ENCODE data around the gene NRN1L.
"Not testable (repeated sequence)": the region's sequence is repeated elsewhere in the genome, so short reads cannot be mapped to it uniquely, and the experiment has no call there.

Gene NRN1L

DNA sequence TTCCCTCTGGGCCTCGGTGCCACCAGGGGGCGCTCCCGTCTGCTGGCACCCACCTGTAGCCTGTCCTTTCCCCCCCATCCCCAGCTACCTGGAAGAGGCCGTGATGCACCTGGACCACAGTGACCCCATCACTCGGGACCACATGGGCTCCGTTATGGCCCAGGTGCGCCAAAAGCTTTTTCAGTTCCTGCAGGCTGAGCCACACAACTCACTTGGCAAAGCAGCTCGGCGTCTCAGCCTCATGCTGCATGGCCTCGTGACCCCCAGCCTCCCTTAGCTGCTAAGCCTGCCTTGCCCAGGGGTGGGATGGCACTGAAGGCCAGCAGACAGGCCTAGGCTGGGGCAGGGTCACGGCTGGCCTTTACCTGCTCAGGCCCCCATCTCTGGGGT lies 818 bp upstream of the NRN1L start:
- peak; percentile 50 for DNase-seq

DNA sequence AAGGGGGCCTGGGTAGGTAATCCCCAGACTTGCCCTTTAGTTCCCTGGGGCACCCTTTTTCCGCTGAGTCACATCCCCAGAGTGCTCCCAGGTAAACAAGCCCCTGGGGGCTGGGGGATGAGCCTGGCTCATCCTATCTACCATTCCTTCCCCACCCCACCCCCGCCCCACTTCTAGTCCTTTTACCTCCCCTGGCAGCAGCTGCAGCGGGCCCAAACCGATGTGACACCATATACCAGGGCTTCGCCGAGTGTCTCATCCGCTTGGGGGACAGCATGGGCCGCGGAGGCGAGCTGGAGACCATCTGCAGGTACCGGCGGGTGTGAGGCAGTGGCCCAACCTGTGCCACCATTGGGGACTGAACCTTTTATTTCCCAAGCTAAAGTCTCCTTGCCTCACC lies 860 bp downstream of the NRN1L start:
- no peak for DNase-seq

DNA sequence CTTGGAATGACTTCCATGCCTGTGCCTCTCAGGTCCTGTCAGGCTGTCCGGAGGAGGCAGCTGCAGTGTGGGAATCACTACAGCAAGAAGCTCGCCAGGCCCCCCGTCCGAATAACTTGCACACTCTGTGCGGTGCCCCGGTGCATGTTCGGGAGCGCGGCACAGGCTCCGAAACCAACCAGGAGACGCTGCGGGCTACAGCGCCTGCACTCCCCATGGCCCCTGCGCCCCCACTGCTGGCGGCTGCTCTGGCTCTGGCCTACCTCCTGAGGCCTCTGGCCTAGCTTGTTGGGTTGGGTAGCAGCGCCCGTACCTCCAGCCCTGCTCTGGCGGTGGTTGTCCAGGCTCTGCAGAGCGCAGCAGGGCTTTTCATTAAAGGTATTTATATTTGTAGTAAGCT lies 1.3 kb downstream of the NRN1L start:
- DNase-seq, result no peak

DNA sequence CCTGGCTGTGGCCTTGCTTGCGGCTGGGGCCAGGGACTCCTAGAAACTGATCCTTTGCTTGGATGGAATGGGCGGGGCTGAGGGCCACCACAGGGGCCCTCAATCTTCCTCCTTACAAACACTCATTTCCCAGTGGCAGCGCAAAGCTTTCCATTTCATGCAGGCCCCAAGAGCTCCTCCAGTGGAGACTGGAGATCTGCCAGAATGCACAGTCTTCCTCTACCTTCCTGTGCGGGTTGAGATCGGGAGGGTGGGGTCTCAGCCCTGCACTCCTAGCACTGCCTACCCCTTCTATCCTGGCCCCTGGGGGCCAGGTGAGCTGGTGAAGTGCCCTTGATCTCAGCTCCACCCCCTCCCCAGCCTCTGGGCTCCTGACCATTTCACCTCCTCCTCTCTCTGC lies 1.7 kb downstream of the NRN1L start:
- no peak for DNase-seq

DNA sequence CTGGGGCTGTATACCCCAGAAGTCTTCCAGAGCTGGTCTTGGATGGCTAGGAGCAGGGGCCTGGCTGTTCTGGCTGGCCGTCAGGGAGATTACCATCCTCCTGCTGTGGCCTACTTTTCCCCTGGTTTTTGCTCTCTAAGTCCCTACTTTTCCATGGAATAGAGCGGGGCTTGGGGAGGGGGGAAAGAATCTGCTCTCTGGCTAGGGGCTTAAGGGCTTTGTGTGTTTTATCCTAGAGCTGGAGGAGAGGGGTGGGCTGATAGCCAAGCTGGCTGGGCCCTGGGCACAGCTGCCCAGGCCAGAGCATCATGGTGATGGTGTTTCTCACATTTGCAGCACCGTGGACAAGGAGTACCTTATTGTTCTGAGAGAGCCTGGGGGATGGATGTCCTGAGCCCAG lies 3.6 kb downstream of the NRN1L start:
- no peak for DNase-seq

DNA sequence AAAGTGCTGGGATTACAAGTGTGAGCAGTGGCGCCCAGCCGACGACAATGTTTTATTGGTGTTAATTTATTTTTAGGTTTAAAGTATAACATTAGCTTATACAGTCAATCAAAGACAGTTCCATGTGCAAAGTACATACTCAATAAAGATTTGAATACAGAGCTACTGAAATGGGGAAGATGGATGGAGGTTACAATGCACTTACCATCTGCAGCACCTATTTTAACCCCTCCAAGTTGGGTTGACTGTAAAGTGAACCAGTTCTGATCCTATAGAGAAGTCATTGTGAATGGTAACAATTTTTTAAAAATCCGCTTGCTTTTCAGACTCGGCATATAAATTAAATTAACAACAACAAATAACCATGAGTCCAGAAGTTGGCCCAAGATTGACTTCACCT lies 7.7 kb downstream of the NRN1L start:
- no peak for DNase-seq

DNA sequence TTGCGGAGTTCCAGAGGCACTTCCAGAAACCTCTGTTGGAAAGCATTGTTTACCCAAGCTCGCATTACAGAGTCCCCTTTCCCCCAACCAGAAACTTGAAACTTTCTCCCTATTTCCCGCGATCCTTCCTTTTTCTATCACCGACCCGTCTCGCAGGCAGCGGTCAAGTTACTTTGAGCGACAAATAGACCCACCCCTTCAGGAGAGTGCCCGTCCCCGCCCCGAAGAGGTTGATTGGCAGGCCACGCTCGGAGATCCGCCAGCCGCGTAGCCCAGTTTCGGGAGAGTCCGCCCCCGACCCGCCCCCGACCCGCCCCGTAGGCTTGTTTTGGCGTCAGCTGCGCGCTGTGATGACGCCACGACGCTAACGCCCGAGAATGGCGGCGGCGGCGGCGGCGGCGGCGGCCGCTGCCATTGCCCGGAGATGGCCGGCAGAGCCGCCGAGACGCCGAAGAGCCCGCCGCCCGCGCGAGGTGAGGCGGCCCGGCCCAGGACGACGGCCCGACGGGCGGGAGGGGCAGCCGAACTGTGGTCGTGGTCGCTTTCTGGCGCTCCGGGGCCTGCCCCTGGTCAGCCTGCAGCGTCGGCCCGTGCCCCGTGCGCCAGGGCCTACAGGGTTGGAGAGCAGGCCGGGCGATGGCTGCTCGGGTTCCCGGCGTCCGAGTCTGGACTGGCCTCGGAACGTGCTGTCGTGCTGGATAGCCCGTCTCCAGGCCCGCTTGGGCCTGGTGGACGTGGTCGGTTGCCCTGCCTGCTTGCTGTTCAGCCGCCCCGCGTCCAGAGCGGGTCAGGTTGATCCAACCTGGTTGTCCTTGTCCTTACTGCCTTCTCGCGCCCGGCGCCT lies 8.4 kb downstream of the NRN1L start, which contains the start of gene PSKH1:
Gene PSKH1 (plus strand): TSS at position 356 of the 844 bp plus-strand sequence. CDS start 15,496 bp downstream, outside the sequence.
- DNase-seq, result peak; percentile 92

DNA sequence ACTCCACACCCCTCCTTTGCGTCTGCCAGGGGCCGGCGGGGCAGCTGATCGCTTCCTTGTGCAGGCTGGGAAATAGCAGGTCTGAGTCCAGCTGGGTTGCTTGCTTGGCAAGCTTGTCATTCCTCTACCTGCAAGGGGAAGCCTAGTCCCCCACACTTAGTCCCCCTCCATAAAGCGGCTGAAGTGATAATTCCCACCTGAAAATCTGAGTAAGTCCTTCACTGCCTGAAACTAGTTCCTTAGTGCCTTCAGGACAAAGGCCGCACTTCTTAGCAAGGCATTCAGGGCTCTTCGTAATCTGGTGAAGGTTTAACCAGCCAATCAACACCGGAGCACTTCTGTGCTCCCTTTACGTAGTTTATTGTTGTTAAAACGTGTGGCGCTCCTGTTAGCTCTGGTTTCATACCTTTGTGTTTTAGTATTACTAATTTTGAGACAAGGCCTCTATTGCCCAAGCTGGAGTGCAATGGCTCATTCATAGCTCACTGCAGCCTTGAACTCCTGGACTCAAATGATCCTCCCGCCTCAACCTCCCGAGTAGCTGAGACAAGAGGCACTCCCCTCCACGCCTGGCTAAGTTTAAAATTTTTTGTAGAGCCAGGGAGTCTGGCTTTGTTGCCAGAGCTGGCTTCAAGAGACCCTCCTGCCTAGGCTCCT lies 9.2 kb downstream of the NRN1L start:
- no peak for DNase-seq

DNA sequence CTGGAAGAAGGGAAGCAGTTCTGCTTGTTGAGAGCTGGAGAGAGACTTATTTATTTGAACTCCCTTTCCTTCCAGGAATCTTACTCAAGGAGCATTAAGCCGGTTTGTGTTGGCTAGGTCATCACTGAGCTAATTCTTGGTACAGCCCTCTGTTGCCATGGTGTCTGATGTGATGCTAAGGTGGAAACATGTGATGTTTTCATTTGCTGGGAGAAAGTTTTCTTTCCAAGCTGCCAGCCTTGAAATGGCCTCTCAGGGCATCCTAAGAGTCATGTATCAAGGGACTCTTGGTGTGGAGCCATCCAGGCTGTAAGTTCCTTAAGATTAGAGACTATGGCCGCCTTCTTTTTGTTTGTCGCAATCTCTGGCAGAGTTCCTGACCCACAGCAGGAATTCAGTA lies 12.5 kb downstream of the NRN1L start:
- no peak for DNase-seq

DNA sequence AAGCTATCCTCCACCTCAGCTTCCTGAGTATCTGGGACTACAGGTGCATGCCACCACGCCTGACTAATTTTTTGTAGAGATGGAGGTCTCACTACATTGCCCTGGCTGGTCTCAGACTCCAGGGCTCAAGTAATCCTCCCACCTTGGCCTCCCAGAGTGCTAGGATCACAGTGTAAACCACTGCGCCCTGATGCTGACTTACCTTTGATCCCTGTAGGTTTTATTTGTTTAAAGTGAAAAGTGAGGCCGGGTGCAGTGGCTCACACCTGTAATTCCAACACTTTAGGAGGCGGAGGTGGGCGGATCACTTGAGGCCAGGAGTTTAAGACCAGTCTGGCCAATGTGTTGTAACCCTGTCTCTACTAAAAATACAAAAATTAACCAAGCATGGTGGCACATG lies 17.0 kb downstream of the NRN1L start:
- no peak for DNase-seq

DNA sequence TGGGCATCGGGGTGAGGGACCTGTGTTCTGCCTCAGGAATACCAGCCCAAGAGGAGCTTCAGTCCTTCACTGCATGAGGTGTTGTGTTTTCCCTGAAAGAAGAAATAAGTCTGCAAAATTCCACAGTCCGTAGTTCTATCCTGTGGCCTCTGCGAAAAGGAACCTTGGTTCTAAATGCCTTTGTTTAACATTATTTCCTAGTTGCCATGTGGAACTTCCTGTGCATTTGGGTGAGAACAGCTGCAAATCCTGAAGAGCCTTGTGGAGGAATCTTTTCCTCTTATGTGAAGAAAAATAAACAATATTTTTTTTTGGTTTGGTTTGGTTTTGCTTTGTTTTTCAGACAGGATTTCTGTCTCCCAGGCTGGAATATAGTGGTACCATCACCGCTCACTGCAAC lies 18.1 kb downstream of the NRN1L start:
- no peak for DNase-seq

DNA sequence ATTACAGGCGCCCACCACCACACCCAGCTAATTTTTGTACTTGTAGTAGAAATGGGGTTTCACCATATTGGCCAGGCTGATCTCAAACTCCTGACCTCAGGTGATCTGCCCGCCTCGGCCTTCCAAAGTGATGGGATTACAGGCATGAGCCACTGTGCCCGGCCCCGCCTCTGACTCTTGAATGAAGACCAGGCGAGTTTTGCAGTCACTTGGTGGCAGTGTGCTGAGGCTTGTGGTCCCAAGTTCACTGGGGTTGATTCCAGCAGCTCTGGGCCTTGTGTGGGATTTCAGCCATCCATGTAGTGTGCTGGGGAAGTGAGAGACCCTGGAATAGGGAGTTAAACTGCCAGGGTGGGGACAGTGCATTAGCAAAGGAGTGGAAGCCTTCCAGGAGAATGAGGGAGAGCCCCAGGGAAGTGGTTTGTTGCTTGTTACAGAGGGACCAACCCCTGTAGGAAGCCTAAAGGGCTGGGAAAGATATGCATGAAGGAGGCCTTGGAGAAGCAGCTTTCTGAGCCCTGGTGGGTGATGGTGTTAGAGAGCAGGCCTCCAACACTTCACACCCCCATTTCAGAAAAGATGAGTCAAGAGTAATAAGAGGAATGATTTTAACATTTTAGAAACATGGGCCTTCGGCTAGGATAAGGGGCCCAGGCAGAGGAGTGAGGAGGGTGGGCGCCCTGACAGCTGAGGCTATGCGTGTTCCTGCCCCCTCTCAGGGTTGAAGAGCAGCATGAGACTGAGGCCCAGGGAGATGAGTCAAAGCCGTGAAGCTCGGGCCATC lies 22.9 kb downstream of the NRN1L start:
- DNase-seq, result no peak

DNA sequence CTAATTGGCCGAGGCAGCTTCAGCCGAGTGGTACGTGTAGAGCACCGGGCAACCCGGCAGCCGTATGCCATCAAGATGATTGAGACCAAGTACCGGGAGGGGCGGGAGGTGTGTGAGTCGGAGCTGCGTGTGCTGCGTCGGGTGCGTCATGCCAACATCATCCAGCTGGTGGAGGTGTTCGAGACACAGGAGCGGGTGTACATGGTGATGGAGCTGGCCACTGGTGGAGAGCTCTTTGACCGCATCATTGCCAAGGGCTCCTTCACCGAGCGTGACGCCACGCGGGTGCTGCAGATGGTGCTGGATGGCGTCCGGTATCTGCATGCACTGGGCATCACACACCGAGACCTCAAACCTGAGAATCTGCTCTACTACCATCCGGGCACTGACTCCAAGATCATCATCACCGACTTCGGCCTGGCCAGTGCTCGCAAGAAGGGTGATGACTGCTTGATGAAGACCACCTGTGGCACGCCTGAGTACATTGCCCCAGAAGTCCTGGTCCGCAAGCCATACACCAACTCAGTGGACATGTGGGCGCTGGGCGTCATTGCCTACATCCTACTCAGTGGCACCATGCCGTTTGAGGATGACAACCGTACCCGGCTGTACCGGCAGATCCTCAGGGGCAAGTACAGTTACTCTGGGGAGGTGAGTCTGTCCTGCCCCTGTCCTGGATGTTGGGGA lies 24.5 kb downstream of the NRN1L start:
- no peak for DNase-seq

DNA sequence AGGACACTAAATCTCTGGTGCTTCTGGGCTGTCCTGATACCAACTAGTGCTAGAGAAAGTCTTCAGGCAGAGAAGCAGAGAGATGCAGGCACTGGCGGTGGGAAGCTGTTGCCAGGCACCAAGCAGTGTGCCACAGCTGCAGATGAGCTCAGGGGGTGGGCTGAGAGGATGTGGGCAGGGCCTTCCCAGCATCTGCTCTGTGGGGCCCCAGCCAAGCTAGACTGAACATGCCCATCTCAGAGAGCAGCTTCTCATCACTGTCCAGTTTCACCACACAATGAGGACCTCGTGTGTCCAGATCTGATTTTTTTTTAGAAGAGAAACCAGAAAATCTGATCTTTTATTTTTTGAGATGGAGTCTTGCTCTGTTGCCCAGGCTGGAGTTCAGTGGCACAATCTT lies 25.5 kb downstream of the NRN1L start:
- DNase-seq, result peak; percentile 47

DNA sequence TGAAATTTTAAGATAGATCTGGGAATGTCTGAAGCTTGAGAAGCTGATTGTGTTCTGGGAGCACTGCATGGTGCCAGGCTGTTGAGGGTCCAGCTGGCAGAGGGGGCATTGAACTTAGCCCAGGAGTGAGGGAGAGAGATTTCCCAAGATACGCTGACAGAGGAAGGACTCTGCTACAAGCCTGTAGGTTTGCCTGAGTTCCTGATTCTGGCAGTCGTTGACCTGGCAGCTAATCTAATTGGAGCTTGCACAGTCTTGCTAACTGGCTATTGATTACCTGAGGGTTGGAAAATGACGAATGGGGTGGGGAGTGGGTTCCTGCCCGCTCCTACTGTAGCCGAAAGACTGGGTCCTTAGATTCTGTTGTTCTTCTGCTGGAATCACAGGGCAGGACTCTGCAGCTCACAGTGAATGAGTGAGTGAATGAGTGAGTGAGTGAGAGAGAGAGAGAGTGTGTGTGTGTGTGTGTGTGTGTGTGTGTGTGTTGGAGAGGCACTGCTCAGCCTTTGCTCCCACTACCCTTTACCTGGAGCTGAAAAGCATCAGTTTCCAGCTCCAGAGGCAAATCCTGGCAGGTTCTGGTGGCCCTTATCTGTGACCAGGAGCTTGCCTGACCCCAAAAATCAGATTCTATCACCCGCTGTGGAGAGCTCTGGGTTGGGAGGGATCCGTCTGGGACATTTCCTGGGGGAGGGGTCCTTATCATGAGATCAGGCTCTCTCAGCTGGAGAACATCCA lies 30.2 kb downstream of the NRN1L start:
- no peak for DNase-seq

DNA sequence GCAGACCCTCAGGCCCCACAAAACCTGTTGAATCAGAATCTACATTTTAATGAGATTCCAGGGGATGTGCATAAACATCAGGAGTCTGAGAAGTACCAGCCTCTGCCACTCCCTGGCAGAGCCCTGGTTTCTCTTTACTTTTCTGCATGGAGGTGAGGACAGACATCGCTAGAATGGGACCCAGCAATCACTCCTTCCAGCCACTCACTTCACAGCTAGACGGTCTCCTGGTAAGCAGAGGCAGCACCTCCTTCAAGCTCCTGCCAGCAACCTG lies 30.7 kb downstream of the NRN1L start:
- not testable (repeated sequence) for DNase-seq

DNA sequence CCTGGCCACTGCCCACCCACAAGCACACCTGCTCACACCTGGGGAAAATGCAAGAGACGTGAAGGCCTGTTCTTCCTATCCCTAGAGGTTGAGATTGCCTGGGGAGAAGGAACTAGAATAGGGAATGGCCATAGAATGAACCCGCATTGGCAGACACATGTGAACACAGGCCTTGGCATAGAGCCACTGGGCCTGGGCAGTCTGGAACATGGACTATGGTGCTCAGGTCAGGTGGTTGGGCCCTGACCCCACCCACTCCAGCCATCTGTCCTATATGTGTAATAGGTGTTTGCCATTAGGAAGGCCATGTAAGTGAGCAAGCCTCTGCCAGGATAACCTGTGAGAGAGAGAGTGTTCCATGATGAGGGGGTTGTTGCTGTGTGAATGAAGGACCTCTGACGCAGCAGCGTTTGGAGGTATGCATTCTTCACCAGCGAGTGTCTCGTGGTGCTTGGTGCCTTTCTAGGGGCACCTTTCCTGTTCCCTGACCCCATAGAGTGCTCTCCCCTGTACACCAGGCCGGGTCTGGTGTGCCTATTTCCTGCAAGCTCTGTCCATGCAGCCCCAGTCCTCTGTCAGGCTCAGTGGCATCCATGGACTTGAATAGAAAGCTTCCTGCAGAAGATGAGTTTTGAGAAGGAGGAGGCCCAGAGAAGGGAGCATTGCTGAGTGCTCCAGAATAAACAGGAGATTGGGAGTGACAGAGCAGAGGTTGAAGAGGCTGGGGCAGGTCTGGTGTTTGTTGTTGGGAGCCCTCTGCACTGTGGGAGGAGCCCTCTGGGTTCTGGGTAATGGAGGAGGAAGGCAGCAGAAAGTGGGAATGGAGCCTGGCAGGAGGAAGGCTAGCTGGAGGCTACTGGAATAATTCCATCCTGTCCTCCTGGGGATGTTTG lies 31.4 kb downstream of the NRN1L start:
- DNase-seq, result no peak

DNA sequence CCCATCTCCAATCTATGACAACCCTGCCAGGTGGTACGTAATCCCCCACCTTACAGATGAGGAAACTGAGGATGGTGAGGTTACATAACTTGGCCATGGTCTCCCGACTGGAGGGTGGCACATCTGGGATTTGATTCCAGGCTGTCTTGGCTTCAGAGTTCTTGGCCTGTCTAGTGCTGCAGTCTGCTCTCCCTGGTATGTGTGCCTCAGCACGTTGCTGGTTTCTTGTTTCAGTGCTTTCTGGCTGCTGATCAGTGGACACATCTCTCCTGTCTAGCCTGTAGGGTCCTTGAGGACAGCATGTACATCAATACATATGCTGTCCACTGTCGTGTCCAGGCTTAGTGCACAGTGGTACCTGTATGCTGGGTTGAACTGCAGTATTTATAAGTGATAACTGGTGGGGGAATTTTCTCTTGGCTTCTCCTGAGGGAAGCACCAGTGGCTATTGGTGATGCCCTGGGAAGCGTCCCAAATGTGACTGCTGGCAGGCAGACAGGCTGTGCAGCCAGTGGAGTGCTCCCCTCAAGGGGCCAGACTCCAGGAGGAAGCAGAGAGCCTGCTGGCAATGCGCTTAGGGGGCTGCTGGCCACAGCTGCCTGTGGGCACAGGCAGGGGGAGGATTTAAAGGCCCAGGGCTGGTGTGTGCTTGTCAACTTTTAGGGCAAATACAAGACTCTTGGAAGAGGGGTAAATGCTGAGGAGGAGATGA lies 32.6 kb downstream of the NRN1L start:
- no peak for DNase-seq

DNA sequence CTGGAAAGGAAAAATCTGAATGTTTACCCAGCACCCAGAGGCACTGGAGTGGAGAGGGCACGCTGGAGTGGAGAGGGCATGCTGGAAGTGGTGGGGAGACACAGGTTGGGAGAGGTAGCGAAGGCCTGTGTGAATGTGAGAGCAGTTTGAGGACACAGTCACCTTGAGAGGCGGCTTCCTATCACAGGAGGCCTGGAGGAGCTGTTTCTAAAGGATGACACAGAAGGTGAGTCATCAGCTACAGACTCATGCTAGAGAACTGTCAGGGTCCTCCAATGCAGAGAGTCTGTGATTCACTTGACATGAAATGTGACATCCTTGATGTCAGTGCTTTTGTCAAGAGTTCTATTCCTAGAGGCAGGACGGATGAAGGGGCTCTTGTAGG lies 33.2 kb downstream of the NRN1L start:
- DNase-seq, result no peak

DNA sequence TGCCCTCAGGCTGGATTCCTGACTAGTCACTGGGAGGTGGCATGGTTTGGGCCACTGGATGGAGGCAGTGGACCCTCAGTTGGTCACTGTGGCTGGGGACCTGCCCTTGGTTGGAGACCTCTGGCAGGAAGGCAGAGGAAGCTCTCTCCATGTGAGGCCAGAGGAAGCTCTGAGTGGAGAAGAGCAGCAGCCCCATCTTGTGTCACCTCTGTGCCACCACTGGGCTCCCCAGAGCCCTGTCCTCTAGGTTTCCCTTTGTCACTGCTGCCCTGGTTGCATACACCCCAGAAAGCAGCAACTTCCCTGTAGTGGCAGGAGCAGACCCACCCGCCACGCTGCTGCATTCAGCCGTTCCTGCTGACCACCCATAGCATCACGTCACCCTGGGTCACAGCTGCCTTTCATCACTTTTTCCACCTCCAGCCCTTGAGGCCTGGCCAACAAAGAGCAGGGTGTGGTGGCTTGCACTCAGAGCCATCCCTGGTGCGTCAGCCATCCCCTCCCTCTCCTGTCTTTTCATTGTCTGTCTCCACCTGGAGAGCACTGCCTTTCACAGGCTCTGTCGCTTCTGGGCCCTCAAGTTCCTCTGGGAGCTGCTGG lies 35.0 kb downstream of the NRN1L start:
- no peak for DNase-seq

DNA sequence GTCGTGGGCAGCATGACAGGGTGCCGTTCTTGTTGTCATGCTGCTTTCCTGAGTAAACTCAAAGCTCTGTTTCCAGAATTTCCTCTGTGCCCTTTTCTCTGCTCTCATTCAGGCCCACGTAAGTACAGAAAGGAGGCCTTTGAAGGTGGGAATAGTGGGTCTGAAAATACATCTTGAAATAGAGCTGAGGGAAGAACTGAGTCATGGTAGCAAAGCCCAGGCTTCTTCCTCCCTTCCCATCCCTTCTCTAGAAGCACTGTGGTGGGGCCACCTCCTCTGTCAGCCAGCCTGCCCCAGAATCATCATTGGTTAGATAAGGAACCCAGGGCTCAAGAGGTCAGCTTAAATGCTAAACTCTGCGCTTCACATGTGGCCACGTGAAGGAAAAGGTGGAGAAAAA lies 37.5 kb downstream of the NRN1L start:
- DNase-seq, result no peak

All from NCI-H69 (cell line).